UCSD-AML1 (cell line): ENCODE results near the gene DSE.

Source experiments
- DNase-seq: peaks from one replicate; lab custom pipeline; 2025; ENCODE audit not compliant: unreplicated experiment; lab: John Stamatoyannopoulos, UW

The DSE gene

DNA sequence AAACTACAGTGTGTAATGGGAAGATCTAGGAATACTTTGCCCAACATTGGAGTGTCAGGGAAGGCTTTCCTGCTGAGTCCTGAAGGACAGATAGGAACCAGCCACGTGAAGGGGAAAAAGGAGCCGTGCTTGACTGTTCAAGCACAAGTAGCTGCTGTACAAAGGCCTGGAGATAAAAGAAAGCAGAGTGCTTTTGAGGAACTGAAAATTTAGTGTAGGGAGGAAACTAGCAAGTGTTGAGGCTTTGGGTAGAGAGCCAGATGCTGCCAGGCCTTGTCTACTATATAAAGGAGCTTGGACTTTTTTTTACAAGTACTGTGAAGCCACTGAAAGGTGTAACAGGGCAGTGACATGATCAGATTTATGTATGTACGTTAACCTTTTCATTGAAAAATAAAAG is 39.0 kb downstream of the DSE start:
- peak; percentile 17 for DNase-seq

DNA sequence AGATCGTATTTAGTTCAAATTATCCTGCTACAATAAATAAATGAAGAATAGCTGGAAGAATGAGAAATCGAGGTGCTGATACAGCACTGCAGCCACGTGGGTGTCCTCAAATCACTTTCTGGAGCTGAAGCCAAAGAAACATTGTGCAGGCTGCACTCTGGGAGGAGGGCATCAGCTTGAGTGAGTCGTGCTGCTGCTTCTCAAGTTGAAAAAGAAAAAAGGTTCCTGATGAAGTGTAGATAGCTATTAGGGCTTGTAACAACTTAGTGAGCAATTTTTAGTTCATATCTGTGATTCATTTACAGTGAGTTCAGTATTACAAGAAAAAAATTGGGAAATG is 40.5 kb downstream of the DSE start:
- no peak for DNase-seq

DNA sequence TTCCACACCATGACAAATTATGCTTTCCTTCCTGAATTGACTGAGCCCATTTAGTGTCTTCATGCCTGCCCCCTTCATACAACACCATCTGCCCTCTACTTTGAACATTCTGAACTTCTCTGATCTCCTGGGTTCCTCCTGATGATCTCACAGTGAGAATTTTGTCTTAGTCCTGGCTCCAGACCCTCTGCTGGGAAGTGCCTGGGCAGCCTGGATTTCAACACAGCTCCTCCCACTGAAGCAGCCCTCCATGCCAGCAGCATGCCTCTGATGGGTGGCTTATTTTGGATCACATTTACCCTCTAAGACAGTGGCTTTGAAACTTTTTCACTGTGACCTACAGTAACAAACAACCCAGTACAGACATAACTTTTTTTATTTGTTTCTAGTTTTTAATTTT is 41.5 kb downstream of the DSE start:
- peak; percentile 14 for DNase-seq

DNA sequence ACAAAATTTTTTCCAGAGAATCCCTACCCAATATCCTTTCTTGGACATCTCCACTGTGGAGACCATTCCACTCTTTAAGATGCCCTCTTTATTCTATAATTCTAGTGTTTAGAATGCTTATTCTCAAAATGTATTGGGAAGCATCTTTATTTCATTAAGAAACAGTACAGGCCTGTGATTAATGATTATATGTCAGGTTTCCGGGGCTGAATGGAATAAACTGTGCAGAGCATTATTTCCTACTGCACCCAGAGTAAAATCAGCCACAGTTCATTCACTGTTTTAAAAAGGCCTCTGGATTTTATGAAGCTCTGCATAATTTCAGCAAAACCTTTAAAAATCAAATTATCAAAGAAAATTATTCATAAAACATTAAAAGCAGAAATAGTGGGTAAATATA is 42.6 kb downstream of the DSE start:
- no peak for DNase-seq

DNA sequence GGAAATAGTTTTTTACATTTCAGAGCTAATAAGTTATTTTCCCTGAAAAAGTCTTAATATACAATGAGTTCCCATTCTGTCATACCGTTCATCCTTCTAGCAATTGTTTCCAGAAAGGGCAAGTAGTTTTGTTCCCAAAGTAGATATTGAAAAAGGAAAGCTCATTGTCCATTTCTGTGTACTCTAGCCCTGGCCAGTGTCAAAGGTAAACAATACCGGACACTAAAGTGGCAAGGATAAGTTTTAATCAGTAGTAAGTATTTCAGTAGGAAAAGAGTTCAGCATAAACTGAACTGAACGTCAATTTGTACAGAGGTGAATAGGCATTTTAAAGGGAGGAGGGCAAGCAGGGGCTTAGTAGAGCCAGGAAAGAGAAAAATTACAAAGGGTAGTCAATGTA is 46.9 kb downstream of the DSE start:
- no peak for DNase-seq

DNA sequence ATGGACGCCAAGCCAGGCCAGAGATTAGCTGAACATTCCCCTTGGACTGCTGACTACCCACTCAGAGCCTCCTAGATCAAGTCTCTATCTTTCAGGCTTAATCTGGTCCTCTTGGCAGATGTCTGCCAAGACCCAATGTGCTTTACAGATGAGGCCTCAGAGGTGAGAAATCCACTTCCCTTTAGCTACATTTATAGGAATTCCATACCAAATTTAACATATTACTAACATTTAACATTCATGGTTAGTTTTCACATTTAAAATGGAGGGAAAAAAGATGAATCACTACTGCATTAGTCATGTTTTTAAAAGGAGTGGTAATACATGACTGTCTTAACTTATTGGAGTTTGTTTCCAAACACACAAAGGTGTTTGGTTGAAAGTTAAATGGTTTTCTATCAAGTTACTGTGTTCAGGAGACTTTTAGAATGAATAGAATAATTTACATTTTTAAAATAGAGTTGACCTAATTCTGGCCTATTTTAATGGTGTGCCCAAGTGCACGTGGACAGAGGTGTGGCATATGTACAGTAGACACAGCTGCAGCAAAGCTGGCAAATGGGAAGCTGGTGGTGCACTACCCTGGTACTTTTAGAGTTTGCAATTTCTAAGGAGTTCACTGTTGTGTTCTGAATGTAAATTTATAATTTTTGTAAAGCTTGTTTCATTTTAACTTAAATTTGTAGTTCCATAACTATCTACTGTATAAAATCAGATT is 48.5 kb downstream of the DSE start:
- no peak for DNase-seq

DNA sequence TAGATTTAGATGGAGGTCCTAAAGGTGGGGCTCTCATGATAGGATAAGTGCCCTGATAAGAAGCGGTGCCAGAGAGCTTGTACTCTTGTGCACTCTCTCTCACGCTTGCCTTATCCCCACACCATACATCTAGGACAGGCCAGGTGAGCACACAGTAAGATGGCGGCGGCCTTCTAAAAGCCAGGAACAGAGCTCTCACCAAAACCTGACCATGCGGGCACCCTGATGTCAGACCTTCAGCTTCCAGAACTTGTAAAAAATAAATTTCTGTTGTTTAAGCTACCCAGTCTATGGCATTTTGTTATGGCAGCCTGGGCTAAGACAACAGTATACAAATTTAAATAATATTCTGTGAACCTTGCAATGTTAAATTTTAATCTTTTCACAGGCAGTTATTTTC is 49.6 kb downstream of the DSE start:
- DNase-seq, result no peak

DNA sequence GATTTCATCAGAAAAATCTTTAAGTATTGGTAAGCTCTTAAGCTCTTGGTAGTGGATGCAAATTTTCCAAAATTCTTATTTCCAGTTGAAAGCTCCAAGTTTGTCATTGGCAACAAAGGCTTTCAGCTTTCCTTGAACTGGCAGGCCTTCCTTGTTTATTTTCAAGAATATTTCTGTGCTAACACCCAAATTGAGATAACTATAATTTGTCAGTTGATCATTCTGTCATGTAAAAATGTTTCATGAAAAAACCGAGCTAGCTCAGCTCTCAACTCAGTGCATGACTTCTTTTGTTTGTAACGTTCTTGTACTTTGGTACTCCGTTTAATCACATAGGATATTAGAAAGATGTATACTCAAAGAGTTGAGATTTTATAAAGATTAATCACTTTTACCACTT is 51.5 kb downstream of the DSE start:
- no peak for DNase-seq

DNA sequence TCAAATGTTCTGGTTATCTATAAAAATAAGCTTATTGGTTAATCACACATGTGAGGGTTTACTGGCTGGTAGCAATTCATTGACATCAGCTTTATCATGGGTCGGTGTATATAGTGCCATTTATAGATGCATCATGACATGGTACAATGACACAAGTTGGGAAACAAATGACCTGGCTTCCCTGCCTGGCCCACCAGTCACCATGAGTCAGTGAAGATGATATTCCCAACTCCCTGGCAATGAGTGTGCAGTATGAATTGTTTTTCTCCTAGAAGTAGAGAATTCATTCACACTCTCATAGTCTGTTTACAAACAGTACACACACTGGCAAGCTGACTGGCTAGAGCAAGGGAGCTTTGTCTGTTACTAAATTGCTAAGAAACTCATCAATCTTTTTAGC is 53.3 kb downstream of the DSE start:
- DNase-seq, result no peak

DNA sequence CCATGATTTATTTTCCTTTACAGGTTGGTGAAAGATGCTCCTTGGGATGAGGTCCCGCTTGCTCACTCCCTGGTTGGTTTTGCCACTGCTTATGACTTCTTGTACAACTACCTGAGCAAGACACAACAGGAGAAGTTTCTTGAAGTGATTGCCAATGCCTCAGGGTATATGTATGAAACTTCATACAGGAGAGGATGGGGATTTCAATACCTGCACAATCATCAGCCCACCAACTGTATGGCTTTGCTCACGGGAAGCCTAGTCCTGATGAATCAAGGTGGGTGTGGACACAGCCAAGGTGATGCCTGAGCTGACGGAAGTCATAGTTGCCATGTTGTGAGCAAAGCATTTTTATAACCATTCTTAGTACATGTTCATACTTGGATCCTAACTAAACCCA is 55.8 kb downstream of the DSE start:
- no peak for DNase-seq

DNA sequence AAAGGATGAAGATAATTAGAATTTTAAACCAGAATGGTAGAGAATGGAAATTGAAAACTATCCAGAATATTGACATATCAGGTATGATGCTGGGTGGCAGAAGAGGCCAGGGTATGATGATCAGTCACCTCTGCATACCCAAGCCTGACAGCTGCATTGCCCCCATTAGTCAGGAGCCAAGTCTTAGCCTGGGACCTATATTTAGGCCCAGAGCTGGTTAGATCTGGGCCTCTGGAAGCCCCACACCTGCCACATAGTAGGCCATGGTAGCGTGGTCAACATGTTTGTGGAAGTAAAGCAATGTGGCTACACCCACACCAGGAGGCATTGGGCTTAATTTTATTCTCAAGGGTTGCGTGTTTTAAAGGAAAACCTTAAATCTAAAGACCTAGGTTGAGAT is 58.4 kb downstream of the DSE start:
- DNase-seq, result no peak

DNA sequence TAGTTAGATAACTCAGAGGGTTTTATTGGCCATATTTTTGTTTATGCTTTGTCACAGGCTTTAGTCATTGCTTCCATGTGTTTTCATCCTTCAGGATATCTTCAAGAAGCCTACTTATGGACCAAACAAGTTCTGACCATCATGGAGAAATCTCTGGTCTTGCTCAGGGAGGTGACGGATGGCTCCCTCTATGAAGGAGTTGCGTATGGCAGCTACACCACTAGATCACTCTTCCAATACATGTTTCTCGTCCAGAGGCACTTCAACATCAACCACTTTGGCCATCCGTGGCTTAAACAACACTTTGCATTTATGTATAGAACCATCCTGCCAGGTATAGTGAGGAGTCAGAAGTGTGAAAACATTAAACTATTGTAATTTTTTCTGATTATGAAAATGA is 60.1 kb downstream of the DSE start:
- DNase-seq, result no peak

DNA sequence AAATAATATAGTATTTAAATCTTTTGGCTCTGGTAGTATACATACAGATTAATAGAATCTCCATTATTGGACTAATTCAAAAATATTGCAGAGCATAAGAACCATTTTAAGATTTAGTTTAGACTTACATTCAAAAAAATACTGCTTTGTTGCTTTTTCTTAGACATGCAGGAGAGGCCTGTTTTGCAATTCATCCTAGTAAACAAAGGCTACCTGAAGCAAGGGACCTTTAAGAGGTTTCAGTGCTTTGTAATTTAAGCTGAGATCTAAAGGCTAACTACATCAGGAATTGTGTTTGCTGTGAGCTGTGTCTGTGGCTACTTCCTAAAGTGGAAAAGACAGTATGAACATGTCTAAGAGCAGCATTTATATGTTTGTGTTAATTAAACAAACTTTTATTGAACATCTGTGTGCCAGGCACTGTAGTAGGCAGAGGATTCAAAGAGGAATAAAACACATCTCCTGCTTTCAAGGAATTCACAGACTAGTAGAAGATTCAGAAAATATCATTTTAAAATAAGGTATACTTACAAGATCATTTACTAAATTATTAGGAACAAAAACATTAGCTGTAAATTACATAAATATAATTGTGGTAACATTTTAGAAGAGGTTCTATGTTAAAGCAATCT is 61.3 kb downstream of the DSE start:
- DNase-seq, result no peak

DNA sequence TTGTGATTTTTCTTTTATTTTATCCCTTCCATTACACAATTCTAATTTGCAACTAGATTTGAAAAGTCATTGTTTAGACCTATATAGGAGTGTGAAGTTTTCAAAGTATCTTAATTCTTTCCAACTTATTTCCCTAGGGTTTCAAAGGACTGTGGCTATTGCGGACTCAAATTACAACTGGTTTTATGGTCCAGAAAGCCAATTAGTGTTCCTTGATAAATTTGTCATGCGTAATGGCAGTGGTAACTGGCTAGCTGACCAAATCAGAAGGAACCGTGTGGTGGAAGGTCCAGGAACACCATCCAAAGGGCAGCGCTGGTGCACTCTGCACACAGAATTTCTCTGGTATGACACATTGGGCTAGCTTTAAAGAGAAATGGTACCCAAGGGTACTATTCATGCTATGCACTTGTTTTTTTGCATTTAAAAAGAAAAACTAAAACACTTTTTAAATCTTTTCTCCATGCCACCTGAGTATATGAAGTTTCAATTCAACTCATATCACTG is 62.5 kb downstream of the DSE start:
- DNase-seq, result no peak

DNA sequence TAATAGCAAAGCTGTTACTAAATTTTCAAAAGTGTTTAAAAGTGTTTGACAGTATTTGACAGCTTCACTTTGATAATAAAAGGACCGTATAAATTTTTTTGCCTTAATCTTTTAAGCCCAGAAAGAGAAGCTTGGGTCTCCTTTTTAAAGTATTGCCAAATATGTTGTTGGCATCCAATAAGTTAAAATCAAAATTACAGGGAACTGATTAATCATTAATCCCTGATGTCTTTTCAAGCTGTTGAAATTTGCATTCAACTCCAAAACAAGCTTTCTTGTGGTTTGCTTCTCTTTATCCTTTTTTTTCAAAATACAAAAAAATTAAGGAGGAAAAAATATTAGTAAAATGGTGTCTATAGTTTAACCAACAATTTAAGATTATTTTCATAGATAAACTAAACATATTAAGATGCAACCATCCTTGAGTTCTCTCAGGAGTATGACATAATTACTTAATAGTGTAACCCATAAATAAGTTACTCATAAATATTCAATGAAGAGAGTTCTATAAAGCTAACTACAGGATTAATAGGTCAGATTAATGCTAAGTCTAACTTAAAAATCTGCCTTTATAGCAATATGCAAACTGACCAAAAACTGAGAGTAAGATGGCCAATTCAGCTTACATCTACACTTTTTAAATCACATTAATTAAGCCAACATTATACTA is 63.4 kb downstream of the DSE start:
- no peak for DNase-seq

DNA sequence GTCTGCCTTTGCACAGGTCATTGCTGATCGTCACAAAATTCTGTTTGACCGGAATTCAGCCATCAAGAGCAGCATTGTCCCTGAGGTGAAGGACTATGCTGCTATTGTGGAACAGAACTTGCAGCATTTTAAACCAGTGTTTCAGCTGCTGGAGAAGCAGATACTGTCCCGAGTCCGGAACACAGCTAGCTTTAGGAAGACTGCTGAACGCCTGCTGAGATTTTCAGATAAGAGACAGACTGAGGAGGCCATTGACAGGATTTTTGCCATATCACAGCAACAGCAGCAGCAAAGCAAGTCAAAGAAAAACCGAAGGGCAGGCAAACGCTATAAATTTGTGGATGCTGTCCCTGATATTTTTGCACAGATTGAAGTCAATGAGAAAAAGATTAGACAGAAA is 65.8 kb downstream of the DSE start:
- DNase-seq, result no peak

DNA sequence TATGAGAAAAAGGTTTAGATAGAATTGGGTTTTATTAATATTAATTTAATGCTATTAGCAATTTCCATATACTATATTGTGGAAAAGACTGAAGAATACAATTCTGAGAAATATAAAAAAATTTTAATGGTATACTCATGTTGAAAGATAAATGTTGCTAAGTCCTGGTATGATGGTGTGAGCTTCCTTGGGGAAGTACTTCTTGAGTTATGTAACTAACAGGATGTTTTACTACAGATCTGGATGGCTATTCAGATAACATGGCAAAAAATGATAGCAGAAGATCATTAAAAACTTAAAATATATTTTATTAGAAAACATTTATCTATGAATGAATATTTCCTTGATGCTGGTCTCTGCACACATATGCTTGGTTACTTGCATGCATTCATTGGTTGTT is 66.9 kb downstream of the DSE start:
- no peak for DNase-seq

DNA sequence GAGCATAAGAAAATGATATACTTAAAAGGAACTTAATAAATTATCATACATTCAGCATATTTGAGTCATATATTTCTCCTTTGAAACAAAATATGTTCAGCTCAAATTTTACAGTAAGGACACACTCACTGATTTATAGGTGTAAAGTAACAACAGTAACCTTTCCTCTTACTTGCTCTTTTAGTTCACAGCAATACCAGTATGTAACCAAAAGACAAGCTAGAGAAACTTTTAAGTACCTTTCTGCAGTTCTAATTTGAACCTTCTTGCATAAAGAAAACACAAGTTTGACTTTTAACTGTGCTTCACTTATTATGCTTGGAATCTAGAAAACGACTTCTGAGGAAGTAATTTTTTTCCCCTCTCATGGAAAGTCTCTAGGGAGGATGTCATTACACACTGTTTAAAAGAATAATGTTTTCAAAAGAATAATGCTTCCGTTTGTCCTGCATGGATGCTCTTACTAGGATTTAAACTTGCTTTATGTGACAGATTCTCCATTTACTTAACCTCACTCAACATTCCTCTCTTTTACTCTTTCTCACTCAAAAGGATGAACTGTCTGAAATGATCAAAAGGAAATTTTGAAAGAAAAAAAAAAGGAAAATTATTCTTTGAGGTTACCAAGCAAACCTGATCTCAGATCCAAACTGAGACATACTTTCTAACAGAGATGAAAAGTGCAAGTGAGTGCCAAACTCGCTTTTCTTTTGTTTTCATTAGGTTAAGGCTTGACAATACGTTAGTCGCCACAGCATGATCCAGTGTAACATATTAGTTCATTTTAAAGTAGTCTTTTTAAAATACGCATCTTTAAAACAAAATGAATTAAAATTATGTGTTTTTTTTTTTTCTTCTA is 68.1 kb downstream of the DSE start:
- no peak for DNase-seq

DNA sequence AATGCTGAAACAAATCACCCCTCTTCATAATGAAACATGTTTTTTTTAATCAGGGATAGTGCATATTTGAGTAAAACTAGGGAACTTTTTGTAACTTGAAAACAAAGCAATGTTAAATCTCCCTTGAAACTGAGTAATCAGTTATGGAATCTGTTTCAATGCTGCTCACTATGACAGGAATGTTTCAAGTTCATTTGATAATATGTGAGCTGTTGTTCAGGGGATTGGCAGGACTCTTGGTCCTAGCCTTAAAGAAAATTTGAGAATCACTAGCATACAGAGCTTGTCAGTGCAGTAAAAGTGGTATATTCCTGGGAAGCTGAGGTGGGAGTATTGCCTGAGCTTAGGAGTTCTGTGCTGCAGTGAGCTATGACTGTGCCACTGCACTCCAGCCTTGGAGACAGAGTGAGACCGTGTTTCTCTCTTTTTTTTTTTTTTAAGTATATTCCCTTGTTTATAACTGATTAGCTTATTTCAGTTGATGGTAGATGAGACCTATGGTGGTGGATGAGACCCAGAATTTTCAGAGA is 68.8 kb downstream of the DSE start:
- no peak for DNase-seq

DNA sequence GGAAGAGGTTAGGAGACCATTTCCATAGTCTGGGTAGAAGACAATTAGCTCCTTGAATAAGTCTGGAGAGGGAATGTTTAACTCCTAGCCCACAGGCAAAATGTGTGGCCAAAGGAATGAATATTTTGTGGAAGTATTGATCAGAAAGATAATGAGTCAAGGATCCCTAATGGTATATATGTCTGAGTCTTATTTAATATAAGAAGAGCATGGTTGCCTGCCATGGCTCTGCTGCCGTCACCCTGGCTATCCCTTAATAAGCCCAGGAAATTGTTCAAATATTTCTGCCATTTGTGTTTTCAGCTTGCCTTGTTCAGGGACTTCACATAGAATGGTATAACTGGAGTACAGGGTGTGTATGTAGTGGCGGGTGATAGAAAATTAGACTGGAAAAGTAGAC is 72.4 kb downstream of the DSE start:
- DNase-seq, result no peak

DNA sequence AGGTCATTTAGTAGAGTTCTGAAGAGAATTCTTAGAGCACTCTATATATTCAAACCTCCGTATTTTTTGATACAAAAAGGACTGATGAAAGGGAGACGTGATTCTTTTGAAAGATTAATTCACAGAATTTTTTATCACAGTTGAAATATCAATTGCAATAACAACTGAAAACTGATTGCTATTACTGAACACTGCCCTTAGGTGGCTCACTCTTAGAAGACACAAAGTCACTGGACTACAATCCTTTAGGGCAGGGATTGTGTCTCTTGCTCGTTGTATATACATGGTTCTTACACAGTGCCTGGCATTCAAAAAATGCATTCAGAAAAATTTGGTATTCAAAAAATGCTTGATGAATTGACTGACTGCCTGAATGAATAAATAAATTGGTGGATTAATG is 73.3 kb downstream of the DSE start:
- DNase-seq, result no peak
